Calu3 (cell line): Measurements from ENCODE around the gene PLEKHA5. TPM values are rescaled to one million over a fixed set of nuclear protein-coding genes. Genes with fewer than 3 reads are reported as not detected.

Experiments used
- BruUV-seq: library from RNA; stranded (reverse); fragments of 400-500 nt; replicated peaks from 2 replicates; lab custom pipeline; 2021; lab: Mats Ljungman, UMichigan
- CTCF ChIA-PET: fragments of 300-600 bp; sonication (Branson Sonifier 250); formaldehyde crosslinking; loops from one replicate; lab custom pipeline; 2022; ENCODE audit warnings: antibody characterized with exemption; lab: Charles Lee
- DNase-seq: peaks from one replicate; pipeline ENCODE4 v3.0.0; 2022
- H3K27ac Mint-ChIP-seq: one replicate; pipeline ENCODE4 v1.8.0; 2022; ENCODE audit warnings: mixed read lengths; ENCODE audit not compliant: unreplicated experiment
- H3K27me3 Mint-ChIP-seq: one replicate; pipeline ENCODE4 v1.8.0; 2022; ENCODE audit warnings: mixed read lengths; ENCODE audit not compliant: unreplicated experiment
- H3K36me3 Mint-ChIP-seq: one replicate; pipeline ENCODE4 v1.8.0; 2022; ENCODE audit warnings: mild to moderate bottlenecking, moderate library complexity, mixed read lengths; ENCODE audit not compliant: insufficient read depth, unreplicated experiment
- H3K4me1 Mint-ChIP-seq: one replicate; pipeline ENCODE4 v1.8.0; 2022; ENCODE audit warnings: mild to moderate bottlenecking, low read depth, mixed read lengths; ENCODE audit not compliant: unreplicated experiment
- H3K4me3 Mint-ChIP-seq: one replicate; pipeline ENCODE4 v1.8.0; 2022; ENCODE audit warnings: mild to moderate bottlenecking, low read depth, moderate library complexity, mixed read lengths; ENCODE audit not compliant: unreplicated experiment
- H3K9me3 Mint-ChIP-seq: one replicate; pipeline ENCODE4 v1.8.0; 2022; ENCODE audit warnings: low read depth, mixed read lengths; ENCODE audit not compliant: unreplicated experiment
- intact Hi-C: fragments of 100-400 bp; cut with micrococcal nuclease; formaldehyde crosslinking; loops from one replicate; pipeline ENCODE4 v1.10.0; 2022; ENCODE audit not compliant: unreplicated experiment
- total RNA-seq: library from RNA; stranded (reverse); gene quantifications from 2 replicates; pipeline ENCODE4 v1.2.3, GENCODE V29; 2022
- TF ChIP-seq, protein P1 (sequence below): fragments of 200-600 bp; IDR thresholded peaks from one replicate; pipeline ENCODE4 v1.8.0; 2022; ENCODE audit warnings: antibody characterized with exemption; ENCODE audit not compliant: unreplicated experiment

The PLEKHA5 gene
- total RNA-seq, 1 experiment from 2014 or later = 57.9 TPM

GRCh38 chr12:19121449-19122018 lies 8.0 kb upstream of the PLEKHA5 start:
- H3K9me3 Mint-ChIP-seq = no peaks in the 10 kb centered on the region
- no peak overlapping the region for H3K27ac Mint-ChIP-seq
- intact Hi-C loops = no loop called here
- DNase-seq = no peak
- CTCF ChIA-PET = no interaction called here
- H3K27me3 Mint-ChIP-seq = no peaks in the 10 kb centered on the region
- no peak overlapping the region for H3K4me3 Mint-ChIP-seq
- TF ChIP-seq, protein P1, sequence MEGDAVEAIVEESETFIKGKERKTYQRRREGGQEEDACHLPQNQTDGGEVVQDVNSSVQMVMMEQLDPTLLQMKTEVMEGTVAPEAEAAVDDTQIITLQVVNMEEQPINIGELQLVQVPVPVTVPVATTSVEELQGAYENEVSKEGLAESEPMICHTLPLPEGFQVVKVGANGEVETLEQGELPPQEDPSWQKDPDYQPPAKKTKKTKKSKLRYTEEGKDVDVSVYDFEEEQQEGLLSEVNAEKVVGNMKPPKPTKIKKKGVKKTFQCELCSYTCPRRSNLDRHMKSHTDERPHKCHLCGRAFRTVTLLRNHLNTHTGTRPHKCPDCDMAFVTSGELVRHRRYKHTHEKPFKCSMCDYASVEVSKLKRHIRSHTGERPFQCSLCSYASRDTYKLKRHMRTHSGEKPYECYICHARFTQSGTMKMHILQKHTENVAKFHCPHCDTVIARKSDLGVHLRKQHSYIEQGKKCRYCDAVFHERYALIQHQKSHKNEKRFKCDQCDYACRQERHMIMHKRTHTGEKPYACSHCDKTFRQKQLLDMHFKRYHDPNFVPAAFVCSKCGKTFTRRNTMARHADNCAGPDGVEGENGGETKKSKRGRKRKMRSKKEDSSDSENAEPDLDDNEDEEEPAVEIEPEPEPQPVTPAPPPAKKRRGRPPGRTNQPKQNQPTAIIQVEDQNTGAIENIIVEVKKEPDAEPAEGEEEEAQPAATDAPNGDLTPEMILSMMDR = no peak
- no peaks in the 10 kb centered on the region for H3K36me3 Mint-ChIP-seq
- BruUV-seq = no TSS peak
- H3K4me1 Mint-ChIP-seq = peaks cover 34% of the 10 kb centered on the region

- no peaks in the 10 kb centered on the region for H3K27me3 Mint-ChIP-seq
- H3K36me3 Mint-ChIP-seq = peaks cover 17% of the 10 kb centered on the region
- H3K4me3 Mint-ChIP-seq = no peak overlapping the region
- intact Hi-C loops = no loop called here
- peaks cover 6% of the 10 kb centered on the region for H3K9me3 Mint-ChIP-seq
- H3K27ac Mint-ChIP-seq = no peak overlapping the region
- TF ChIP-seq, protein P1 = no peak
- peaks cover 42% of the 10 kb centered on the region for H3K4me1 Mint-ChIP-seq
- DNase-seq = no peak
- CTCF ChIA-PET = no interaction called here
- no TSS peak for BruUV-seq
Observed at GRCh38 chr12:19125325-19125724, 4.2 kb upstream of the PLEKHA5 start.

DNA sequence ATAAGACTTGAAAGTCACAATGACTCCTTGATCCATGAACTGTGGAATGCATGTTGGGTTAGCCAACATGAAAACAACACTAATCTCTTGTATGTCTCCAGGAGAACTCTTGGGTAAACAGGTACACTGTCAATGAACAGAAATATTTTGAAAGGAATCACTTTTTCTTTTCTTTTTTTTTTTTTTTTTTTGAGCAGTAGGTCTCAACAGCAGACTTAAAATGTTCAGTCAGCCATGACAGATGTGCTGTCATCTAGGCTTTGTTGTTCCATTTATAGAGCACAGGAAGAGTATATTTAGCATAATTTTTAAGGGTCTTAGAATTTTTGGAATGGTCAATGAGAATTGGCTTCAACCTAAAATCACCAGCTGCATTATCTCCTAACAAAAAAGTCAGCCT lies 2.3 kb upstream of the PLEKHA5 start:
- DNase-seq = no peak
- peaks cover 28% of the 10 kb centered on the region for H3K4me1 Mint-ChIP-seq
- H3K36me3 Mint-ChIP-seq = peaks cover 36% of the 10 kb centered on the region
- no peaks in the 10 kb centered on the region for H3K27me3 Mint-ChIP-seq
- intact Hi-C loops = no loop called here
- no peak overlapping the region for H3K4me3 Mint-ChIP-seq
- H3K9me3 Mint-ChIP-seq = peaks cover 6% of the 10 kb centered on the region
- CTCF ChIA-PET = interaction anchor here (0.7 kb wide), 1 partner anchor 978 kb away, joined by 6 read pairs; no protein-coding TSS in a partner anchor
- TF ChIP-seq, protein P1 = no peak
- no TSS peak for BruUV-seq
- H3K27ac Mint-ChIP-seq = no peak overlapping the region

- CTCF ChIA-PET = no interaction called here
- Mint-ChIP-seq H3K27ac (peak overlapping the region; percentile 49), H3K4me3 (peak overlapping the region; percentile 98), H3K4me1 (peaks cover 28% of the 10 kb centered on the region), H3K27me3 (no peaks in the 10 kb centered on the region), H3K36me3 (peaks cover 41% of the 10 kb centered on the region), H3K9me3 (peaks cover 6% of the 10 kb centered on the region)
- no peak for DNase-seq
- intact Hi-C loops = no loop called here
- TF ChIP-seq, protein P1 = no peak
- no TSS peak for BruUV-seq
Observed at GRCh38 chr12:19128485-19128884, 1.0 kb upstream of the PLEKHA5 start.
